CD4-positive, CD25-positive, alpha-beta regulatory T cell (primary cell): ENCODE measurements around the gene KAT5. TPM values are rescaled to one million over a fixed set of nuclear protein-coding genes. Genes with fewer than 3 reads are reported as not detected.
"Not testable (repeated sequence)": the region's sequence is repeated elsewhere in the genome, so short reads cannot be mapped to it uniquely, and the experiment has no call there.

Experiments used
- ATAC-seq, 2 donors: fragments of 150-1000 bp; cut with Tn5 transposase; one replicate each; pipeline ENCODE4 v1.10.0; 2021; ENCODE audit warnings: low read depth in 2 of 2, moderate number of reproducible peaks in 2 of 2, moderate library complexity in 1 of 2
- DNase-seq, 3 donors: peaks; one replicate each; pipeline versions ENCODE4 v3.0.0 to v3.0.0-alpha.2; 2012 to 2022; ENCODE audit warnings: mixed read lengths in 1 of 3
- H3K27ac ChIP-seq: one replicate; pipeline ENCODE4 v1.7.0; 2013; ENCODE audit warnings: mild to moderate bottlenecking, low read length; ENCODE audit not compliant: insufficient read depth, poor library complexity, severe bottlenecking
- H3K27me3 ChIP-seq: one replicate; pipeline ENCODE4 v1.7.0; 2013; ENCODE audit warnings: low read length; ENCODE audit not compliant: control insufficient read depth, insufficient read depth
- H3K36me3 ChIP-seq: one replicate; pipeline ENCODE4 v1.7.0; 2013; ENCODE audit warnings: mild to moderate bottlenecking, low read length, moderate library complexity; ENCODE audit not compliant: control insufficient read depth, insufficient read depth
- H3K4me1 ChIP-seq: 2 replicates; pipeline ENCODE4 v1.7.0; 2013; ENCODE audit warnings: mild to moderate bottlenecking, low read length; ENCODE audit not compliant: insufficient read depth, control insufficient read depth, poor library complexity, severe bottlenecking
- H3K4me3 ChIP-seq: one replicate; pipeline ENCODE4 v1.7.0; 2013; ENCODE audit warnings: low read depth, mild to moderate bottlenecking, low read length, moderate library complexity
- H3K9me3 ChIP-seq, 2 experiments: 1 replicate in 1 of 2; 2 replicates in 1 of 2; pipeline ENCODE4 v1.7.0; 2013; ENCODE audit warnings: low read length in 2 of 2, mild to moderate bottlenecking in 1 of 2, moderate library complexity in 1 of 2; ENCODE audit not compliant: control insufficient read depth in 2 of 2
- H3K27ac Mint-ChIP-seq, 3 donors: one replicate each; pipeline ENCODE4 v1.8.0; 2020 to 2022; ENCODE audit warnings: mild to moderate bottlenecking in 3 of 3, mixed read lengths in 3 of 3, moderate library complexity in 2 of 3
- H3K27me3 Mint-ChIP-seq: one replicate; pipeline ENCODE4 v1.8.0; 2022; ENCODE audit warnings: mild to moderate bottlenecking, mixed read lengths
- H3K36me3 Mint-ChIP-seq: one replicate; pipeline ENCODE4 v1.8.0; 2020; ENCODE audit warnings: mixed read lengths
- H3K4me1 Mint-ChIP-seq, 4 donors: one replicate each; pipeline ENCODE4 v1.8.0; 2020 to 2022; ENCODE audit warnings: mixed read lengths in 4 of 4, mild to moderate bottlenecking in 1 of 4
- H3K4me3 Mint-ChIP-seq, 4 donors: one replicate each; pipeline ENCODE4 v1.8.0; 2020 to 2022; ENCODE audit warnings: mild to moderate bottlenecking in 4 of 4, mixed read lengths in 4 of 4, moderate library complexity in 3 of 4
- H3K9me3 Mint-ChIP-seq, 7 donors: one replicate each; pipeline ENCODE4 v1.8.0; 2020 to 2022; ENCODE audit warnings: mixed read lengths in 7 of 7, mild to moderate bottlenecking in 3 of 7, moderate library complexity in 2 of 7
- polyA plus RNA-seq, 4 donors: library from polyadenylated mRNA; unstranded; fragments of 300-500 nt; fragmentation: Illumina TruSeq; gene quantifications; one replicate each; pipeline ENCODE4 v1.2.3, GENCODE V29; 2021
- total RNA-seq: library from RNA; stranded (reverse); gene quantifications from one replicate; pipeline ENCODE4 v1.2.3, GENCODE V29; 2022

KAT5 gene
- total and polyA plus RNA-seq, 5 donors from 2014 or later: 45.4 to 127 (median 56.6) TPM

- H3K9me3 Mint-ChIP-seq: no peaks in the 10 kb centered on the region
- H3K27ac Mint-ChIP-seq: no peak overlapping the region
- H3K4me1 ChIP-seq: no peaks in the 10 kb centered on the region
- H3K9me3 ChIP-seq: no peaks in the 10 kb centered on the region
- DNase-seq (no peak), ATAC-seq (no peak)
- H3K4me3 ChIP-seq: no peak overlapping the region
- no peaks in the 10 kb centered on the region for H3K36me3 Mint-ChIP-seq
- H3K27ac ChIP-seq: no peak overlapping the region
- peaks cover 13% of the 10 kb centered on the region for H3K27me3 ChIP-seq
- no peaks in the 10 kb centered on the region for H3K36me3 ChIP-seq
- peaks cover 40% of the 10 kb centered on the region for H3K27me3 Mint-ChIP-seq
- no peak overlapping the region for H3K4me3 Mint-ChIP-seq
- no peaks in the 10 kb centered on the region for H3K4me1 Mint-ChIP-seq
Observed at GRCh38 chr11:65700399-65700798, 11.7 kb upstream of the KAT5 start.

- Histone ChIP-seq H3K4me3 (no peak overlapping the region), H3K4me1 (no peaks in the 10 kb centered on the region), H3K27me3 (peaks cover 13% of the 10 kb centered on the region), H3K36me3 (no peaks in the 10 kb centered on the region), H3K9me3 (no peaks in the 10 kb centered on the region), H3K27ac (no peak overlapping the region)
- H3K9me3 Mint-ChIP-seq: no peaks in the 10 kb centered on the region
- DNase-seq: no peak
- H3K36me3 Mint-ChIP-seq: no peaks in the 10 kb centered on the region
- peaks cover 34% of the 10 kb centered on the region for H3K27me3 Mint-ChIP-seq
- ATAC-seq: no peak
- peaks cover 0 to 2% (median 0%) of the 10 kb centered on the region in 4 donors for H3K4me1 Mint-ChIP-seq
- no peak overlapping the region for H3K4me3 Mint-ChIP-seq
- no peak overlapping the region for H3K27ac Mint-ChIP-seq
Observed at GRCh38 chr11:65701686-65702085, 10.4 kb upstream of the KAT5 start.

- DNase-seq (no peak), ATAC-seq (no peak)
- H3K27ac ChIP-seq: no peak overlapping the region
- H3K4me1 Mint-ChIP-seq: peaks cover 0 to 2% (median 0%) of the 10 kb centered on the region in 4 donors
- no peak overlapping the region for H3K4me3 ChIP-seq
- H3K9me3 ChIP-seq: no peaks in the 10 kb centered on the region
- H3K4me1 ChIP-seq: no peaks in the 10 kb centered on the region
- no peaks in the 10 kb centered on the region for H3K36me3 Mint-ChIP-seq
- no peak overlapping the region for H3K27ac Mint-ChIP-seq
- H3K27me3 ChIP-seq: peaks cover 10% of the 10 kb centered on the region
- no peaks in the 10 kb centered on the region for H3K36me3 ChIP-seq
- no peak overlapping the region for H3K4me3 Mint-ChIP-seq
- peaks cover 26% of the 10 kb centered on the region for H3K27me3 Mint-ChIP-seq
- H3K9me3 Mint-ChIP-seq: no peaks in the 10 kb centered on the region
Observed at GRCh38 chr11:65703846-65704245, 8.2 kb upstream of the KAT5 start.

- H3K36me3 Mint-ChIP-seq, H3K27ac Mint-ChIP-seq, H3K36me3 ChIP-seq, H3K4me1 ChIP-seq, H3K4me1 Mint-ChIP-seq, H3K27ac ChIP-seq, ATAC-seq, H3K9me3 Mint-ChIP-seq, H3K27me3 ChIP-seq, H3K9me3 ChIP-seq: not testable (repeated sequence)
- Mint-ChIP-seq H3K4me3 (peak overlapping the region in 1 of 4 donors; percentile 41), H3K27me3 (peaks cover 10% of the 10 kb centered on the region)
- DNase-seq: peak; percentile 61 to 68 (median 65)
- peak overlapping the region; percentile 37 for H3K4me3 ChIP-seq
Observed at GRCh38 chr11:65706303-65706763, 5.7 kb upstream of the KAT5 start.

GRCh38 chr11:65707002-65707401 is 5.0 kb upstream of the KAT5 start:
- H3K4me3 ChIP-seq, DNase-seq, H3K27ac Mint-ChIP-seq, H3K4me1 ChIP-seq, H3K27ac ChIP-seq, H3K9me3 Mint-ChIP-seq, ATAC-seq, H3K27me3 ChIP-seq, H3K4me1 Mint-ChIP-seq, H3K9me3 ChIP-seq, H3K36me3 Mint-ChIP-seq, H3K36me3 ChIP-seq, H3K4me3 Mint-ChIP-seq: not testable (repeated sequence)
- H3K27me3 Mint-ChIP-seq: peaks cover 10% of the 10 kb centered on the region

- Histone ChIP-seq H3K4me1 (peaks cover 16% of the 10 kb centered on the region), H3K36me3 (peaks cover 3% of the 10 kb centered on the region), H3K27me3 (no peaks in the 10 kb centered on the region), H3K27ac (no peak overlapping the region), H3K4me3 (no peak overlapping the region), H3K9me3 (no peaks in the 10 kb centered on the region)
- Mint-ChIP-seq H3K9me3 (peaks cover 0 to 2% (median 0%) of the 10 kb centered on the region in 7 donors), H3K36me3 (peaks cover under 1% of the 10 kb centered on the region), H3K4me1 (peaks cover 0 to 19% (median 10%) of the 10 kb centered on the region in 4 donors), H3K4me3 (peak overlapping the region in 1 of 4 donors; percentile 42), H3K27me3 (peaks cover 6% of the 10 kb centered on the region), H3K27ac (peak overlapping the region in 1 of 3 donors; percentile 5)
- ATAC-seq: no peak
- DNase-seq: no peak
Observed at GRCh38 chr11:65708451-65708850, 3.6 kb upstream of the KAT5 start.

- Mint-ChIP-seq H3K36me3 (peaks cover 10% of the 10 kb centered on the region), H3K4me3 (peak overlapping the region in 2 of 4 donors; percentile 22 to 29), H3K27me3 (peaks cover 6% of the 10 kb centered on the region), H3K4me1 (peaks cover 3 to 23% (median 14%) of the 10 kb centered on the region in 4 donors), H3K9me3 (peaks cover 0 to 2% (median 0%) of the 10 kb centered on the region in 7 donors), H3K27ac (no peak overlapping the region)
- Histone ChIP-seq H3K4me3 (no peak overlapping the region), H3K9me3 (no peaks in the 10 kb centered on the region), H3K27ac (no peak overlapping the region), H3K4me1 (peaks cover 19% of the 10 kb centered on the region), H3K36me3 (peaks cover 15% of the 10 kb centered on the region), H3K27me3 (no peaks in the 10 kb centered on the region)
- DNase-seq: no peak
- ATAC-seq: no peak
Observed at GRCh38 chr11:65709661-65710060, 2.4 kb upstream of the KAT5 start.

- no peak for DNase-seq
- Histone ChIP-seq H3K27me3 (no peaks in the 10 kb centered on the region), H3K9me3 (no peaks in the 10 kb centered on the region), H3K27ac (no peak overlapping the region), H3K4me3 (no peak overlapping the region), H3K4me1 (peaks cover 19% of the 10 kb centered on the region), H3K36me3 (peaks cover 22% of the 10 kb centered on the region)
- Mint-ChIP-seq H3K27ac (no peak overlapping the region), H3K4me1 (peaks cover 5 to 29% (median 17%) of the 10 kb centered on the region in 4 donors), H3K36me3 (peaks cover 17% of the 10 kb centered on the region), H3K4me3 (peak overlapping the region in 2 of 4 donors; percentile 29 to 93), H3K27me3 (peaks cover 6% of the 10 kb centered on the region), H3K9me3 (peaks cover 0 to 2% (median 0%) of the 10 kb centered on the region in 7 donors)
- no peak for ATAC-seq
Observed at GRCh38 chr11:65710421-65710820, 1.6 kb upstream of the KAT5 start.
